HL-60/S4 (cell line): ENCODE results near the gene LRRC27.
"Not testable (repeated sequence)": the region's sequence is repeated elsewhere in the genome, so short reads cannot be mapped to it uniquely, and the experiment has no call there.

ENCODE experiments used
- in situ Hi-C: fragments of 300-500 bp; cut with MboI; formaldehyde crosslinking; loops from 2 replicates; pipeline ENCODE4 v1.14.3; 2022; ENCODE audit warnings: low sequenced_read_pairs

LRRC27 gene

DNA sequence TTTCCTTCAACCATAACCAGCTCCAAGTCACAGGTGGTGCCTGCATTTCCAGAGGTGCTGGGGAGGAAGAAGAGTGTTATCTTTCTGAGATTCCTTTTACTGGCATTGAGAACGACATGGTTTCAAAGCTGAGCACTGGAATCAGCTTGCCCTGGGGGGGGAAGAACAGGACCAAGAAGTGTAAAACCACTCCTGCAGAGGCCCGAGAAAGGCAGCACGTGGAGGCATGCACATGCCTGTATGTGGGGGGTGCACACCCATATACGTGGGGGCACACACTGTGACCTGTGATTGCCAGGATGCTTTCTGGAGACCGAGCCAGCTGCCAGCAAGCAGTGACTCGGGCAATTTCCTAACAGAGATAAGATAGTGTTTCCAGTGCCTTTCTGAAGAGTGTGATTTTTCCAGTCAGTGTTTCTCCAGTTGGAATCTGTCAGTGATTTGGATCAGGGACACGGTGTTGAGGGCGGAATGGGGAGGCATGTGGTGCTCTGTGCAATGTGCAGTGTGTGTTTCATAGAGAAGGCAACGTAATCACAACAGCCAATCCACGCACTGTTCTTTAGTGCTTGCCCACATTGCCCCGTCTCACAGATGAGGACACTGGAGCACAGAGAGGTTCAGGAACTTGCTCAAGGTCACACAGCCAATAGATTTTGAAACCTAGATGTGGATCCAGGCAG is 4.2 kb downstream of the LRRC27 start:
- in situ Hi-C loops: no loop called here

DNA sequence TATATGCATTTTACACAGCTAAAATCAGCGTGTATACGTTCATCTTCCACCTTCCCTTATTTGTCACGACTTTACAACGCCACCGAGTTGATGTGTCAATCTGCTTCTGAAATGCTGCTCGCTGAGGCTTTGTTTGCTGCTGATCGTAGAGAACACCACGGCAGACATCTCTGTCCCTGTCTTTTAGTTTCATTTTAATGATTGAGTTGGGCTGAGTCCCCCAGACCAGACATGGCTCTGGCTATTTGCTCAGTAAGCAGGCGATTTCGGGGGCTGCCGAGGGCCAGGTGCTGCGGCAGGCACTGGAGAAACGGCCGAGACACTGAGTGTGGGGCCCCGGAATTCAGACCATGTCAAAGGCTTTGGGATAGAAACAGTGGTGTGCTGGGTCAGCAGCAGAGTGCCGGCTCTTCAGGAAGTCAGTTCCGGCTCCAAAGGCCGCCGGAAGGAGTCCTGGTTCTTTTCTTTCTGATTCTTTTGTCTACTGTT is 5.0 kb downstream of the LRRC27 start:
- in situ Hi-C loops: no loop called here

DNA sequence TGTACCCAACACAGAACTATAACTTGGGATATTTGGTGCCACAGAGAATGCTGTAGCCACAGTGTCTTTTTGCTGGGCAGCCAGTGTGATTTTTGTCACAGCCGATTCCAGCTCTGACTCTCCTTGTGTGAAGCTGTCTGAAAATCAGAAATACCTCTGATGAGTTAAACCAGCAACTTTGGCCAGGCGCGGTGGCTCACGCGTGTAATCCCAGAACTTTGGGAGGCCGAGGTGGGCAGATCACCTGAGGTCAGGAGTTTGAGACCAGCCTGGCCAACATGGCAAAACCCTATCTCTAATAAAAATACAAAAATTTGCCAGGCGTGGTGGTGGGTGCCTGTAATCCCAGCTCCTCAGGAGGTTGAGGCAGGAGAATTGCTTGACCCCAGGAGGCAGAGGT is 5.9 kb downstream of the LRRC27 start:
- in situ Hi-C loops: not testable (repeated sequence)

DNA sequence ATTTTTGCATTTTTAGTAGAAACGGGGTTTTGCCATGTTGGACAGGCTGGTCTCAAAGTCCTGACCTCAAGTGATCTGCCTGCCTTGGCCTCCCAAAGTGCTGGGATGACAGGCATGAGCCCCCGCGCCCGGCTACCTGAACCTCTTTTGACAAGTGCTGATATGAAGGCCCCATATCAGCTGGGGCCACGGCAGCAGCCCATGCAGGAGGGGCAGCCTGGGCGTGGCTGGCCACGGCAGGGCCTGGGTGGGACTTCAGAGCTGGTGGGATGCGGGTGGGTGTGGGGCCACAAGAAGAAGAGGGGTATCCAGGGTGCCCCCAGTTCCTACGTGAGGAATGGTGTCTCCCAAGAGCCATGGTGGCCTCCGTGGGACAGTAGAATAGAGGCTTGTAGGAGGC is 6.9 kb downstream of the LRRC27 start:
- in situ Hi-C loops: no loop called here

DNA sequence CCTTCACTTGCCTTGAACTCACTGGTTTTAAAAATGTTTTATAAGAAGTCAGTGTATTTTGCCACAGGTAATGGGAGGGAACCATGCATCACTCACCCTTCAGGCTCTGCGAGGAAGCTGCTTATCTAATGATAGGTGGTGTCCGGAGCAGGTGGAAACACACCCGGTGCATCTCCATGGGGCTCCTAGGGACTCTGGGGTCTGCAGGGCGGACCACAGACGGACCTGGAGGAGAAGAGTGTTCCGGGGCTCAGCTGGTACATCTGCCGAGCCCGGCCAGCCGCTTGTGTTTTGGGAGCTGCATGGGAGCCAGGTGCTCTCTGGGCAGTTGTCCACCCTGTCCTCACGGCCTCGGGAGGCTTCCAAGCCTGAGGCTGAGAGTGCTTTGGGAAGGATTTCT is 7.3 kb downstream of the LRRC27 start:
- in situ Hi-C loops: no loop called here

DNA sequence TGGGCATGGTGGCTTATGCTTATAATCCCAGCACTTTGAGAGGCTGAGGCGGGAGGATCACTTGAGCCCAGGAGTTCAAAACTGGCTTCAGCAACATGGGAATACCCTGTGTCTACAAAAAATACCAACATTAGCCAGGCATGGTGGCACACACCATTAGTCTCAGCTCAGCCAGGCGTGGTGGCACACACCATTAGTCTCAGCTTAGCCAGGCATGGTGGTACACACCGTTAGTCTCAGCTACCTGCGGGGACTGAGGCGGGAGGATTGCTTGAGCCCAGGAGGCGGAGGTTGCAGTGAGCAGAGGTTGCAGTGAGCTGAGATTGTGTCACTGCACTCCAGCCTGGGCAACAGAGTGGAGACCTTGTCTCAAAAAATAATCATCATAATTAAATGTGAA is 9.0 kb downstream of the LRRC27 start:
- in situ Hi-C loops: no loop called here

DNA sequence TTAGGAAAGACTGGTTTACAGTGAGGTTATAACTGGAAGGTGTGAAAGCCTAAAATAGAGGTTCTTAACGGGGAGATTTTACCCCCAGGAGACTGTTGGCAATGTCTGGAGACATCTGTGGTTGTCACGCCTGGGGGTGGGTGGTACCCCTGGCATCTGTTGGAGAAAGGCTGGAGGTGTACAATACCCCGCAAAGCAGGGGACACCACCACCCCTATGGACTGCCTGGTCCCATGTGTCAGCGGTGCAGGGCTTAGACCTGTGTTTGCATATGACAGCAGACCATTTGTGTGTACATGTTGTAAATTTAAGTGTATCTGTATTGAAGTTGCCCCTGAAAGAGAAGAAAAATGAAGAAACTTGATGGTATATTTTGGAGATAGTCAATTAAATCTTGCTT is 9.8 kb downstream of the LRRC27 start:
- in situ Hi-C loops: no loop called here

DNA sequence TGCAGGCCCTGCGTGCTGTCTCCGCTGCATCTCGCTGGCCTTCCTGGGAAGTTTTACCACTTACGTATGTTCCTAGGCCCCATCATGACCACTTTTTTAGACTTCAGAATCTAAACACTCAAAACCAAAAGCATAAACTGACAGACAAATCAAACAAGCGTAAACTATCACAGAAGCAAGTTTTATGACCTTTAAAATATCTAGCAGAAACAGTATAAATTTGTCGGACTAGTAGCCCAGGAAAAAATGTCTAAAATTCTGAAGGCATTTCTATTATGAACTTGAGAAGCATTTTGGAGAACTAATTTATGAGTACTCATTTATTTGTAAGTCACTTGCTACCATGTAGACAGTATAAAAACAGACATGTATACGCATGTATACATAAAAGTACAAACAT is 10.6 kb downstream of the LRRC27 start:
- in situ Hi-C loops: no loop called here

DNA sequence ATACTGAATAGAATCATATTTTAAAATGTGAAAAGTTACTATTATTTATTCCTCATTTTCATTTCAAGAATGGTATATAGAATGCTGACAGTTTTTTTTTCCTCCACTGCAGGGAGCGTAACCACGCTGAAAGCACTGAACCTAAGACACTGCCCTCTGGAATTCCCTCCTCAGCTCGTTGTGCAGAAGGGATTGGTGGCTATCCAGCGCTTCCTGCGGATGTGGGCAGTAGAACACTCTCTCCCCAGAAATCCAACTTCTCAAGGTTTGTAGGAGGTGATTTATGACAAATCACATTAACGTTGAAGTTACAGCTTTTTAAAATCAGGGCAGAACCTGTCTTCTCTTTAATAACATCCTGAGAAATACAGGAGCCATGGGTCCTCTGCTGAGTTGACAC is 12.4 kb downstream of the LRRC27 start:
- in situ Hi-C loops: no loop called here

DNA sequence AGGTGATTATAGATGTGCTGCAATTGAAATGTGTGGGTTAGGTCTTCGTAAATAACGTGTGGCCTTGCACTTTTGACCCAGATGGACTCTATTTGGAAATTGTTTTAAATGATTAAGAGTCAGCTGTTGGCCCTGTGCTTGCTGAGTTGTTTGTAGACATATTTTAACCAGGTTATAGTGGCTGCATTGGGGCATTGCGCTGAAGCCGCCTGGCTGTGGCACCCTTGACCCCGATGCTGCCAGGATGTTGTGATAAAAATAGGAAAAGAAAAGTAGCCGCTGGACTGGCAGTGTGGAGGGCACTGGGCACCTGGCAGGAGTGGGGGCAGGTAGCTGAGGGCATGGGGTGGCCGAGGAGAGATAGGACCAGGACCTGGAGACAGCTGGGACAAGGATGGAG is 13.4 kb downstream of the LRRC27 start:
- in situ Hi-C loops: loop anchor here (5.0 kb wide), 1 partner anchor 123 kb away; no protein-coding TSS in a partner anchor

DNA sequence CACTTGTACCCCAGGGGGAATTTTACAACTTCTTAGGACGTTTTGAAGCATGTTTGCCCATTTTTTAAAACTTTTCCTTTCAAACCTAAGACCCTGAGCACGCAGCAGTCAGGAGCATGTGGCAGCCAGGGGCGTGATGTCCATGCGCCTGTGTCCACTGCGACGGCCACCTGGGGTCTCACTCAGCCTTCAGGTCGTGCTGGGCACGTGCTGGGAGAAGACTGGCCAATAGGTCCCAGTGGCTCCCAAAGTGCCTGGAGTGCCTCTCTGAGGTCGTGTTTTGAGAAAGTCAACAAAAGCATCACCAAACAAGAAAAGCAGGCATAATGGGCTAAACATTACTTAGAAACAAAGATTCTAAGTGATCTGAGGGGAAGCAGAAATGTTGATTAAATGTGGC is 14.8 kb downstream of the LRRC27 start:
- in situ Hi-C loops: loop anchor here (5.0 kb wide), 1 partner anchor 125 kb away; no protein-coding TSS in a partner anchor

DNA sequence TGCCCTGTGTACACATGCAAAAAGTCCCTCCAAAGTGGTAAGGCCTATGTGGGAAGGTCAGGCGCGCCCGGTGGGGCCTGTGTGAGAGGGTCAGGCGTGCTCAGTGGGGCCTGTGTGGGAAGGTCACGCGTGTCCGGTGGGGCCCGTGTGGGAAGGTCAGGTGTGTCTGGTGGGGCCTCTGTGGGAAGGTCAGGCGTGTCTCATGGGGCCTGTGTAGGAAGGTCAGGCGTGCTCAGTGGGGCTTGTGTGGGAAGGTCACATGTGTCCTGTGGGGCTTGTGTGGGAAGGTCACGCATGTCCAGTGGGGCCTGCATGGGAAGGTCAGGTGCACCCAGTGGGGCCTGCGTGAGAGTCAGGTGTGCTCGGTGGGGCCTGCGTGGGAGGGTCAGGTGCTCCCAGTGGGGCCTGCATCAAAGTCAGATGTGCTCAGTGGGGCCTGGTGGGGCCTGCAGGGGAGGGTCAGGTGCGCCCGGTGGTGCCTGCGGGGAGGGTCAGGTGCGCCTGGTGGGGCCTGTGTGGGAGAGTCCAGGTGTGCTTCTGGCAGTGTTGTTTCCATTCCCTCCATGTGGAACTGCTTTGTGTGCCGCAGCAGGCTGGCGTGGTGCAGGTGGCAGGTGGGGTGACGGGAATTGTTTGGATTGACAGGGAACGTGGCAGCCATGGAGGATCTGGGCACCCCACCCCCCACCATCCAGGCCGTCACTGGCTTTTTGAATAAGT is 15.4 kb downstream of the LRRC27 start:
- in situ Hi-C loops: loop anchor here (5.0 kb wide), 1 partner anchor 125 kb away; no protein-coding TSS in a partner anchor

DNA sequence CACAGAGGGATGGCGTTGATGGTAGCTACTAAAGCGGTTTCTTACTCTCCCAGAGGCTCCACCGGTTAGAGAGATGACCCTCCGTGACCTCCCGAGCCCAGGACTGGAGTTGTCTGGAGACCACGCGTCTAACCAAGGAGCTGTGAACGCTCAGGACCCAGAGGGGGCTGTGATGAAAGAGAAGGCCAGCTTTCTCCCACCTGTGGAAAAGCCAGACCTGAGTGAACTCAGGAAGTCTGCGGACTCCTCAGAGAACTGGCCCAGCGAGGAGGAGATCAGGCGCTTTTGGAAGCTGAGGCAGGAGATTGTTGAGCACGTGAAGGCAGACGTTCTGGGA is 15.9 kb downstream of the LRRC27 start:
- in situ Hi-C loops: loop anchor here (5.0 kb wide), 1 partner anchor 126 kb away; no protein-coding TSS in a partner anchor

DNA sequence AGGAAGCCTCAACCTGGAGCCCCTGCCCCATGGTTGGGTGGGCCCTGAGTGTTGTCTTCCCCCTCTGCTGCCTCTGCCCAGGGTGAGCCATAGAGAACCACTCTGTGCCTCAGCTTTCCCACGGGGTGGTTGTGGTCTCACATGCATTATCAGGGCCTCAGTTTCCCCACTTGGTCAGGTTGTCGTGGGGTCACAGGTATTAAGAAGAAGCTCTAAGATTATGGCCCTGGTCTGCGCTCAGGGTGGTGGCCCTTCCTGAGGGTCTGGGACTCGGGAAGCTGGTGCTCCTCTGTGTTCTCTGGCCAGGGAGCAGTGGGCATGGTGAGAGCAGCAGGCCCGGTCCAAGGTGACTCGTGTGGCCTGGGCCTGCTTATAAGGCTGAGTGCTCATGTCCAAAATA is 17.8 kb downstream of the LRRC27 start:
- in situ Hi-C loops: loop anchor here (5.0 kb wide), 1 partner anchor 127 kb away; no protein-coding TSS in a partner anchor

DNA sequence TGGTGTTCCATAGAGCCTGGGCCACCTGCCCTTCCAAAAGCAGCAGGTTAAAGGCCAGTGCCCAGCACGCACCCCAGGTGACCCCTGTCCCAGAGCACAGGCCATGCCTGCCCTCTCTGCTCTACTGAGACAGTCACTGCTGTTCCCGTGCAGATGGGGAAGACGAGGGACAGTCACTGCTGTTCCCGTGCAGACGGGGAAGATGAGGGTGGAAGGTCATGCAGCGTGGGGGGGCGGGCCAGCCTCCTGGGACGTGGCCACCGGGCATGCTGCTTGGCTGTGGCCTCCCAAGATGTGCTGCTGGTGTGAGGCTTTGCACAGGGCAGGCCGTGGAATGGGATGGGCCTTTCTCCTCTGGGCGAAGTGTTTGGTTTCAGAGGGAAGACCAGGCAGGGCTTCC is 18.4 kb downstream of the LRRC27 start:
- in situ Hi-C loops: no loop called here

DNA sequence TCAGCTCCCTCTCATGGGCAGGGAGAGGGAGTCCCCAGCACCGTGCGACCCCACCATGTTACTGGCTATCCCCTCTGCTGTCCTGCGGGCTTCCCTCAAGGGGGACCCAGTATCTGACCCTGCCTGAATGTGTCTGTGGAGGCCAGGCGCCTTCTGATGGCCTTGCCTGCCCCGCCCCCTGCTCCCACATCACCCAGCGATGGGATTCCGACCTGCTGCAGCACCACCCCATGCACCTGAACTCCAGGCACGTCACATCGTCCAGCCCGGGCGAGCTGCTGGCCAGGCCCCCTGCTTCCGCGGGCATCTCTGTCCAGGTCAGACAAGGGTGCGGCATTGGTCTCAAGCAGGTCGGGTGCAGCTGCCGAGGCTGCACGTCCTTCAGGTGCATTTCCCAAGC is 19.0 kb downstream of the LRRC27 start:
- in situ Hi-C loops: no loop called here

DNA sequence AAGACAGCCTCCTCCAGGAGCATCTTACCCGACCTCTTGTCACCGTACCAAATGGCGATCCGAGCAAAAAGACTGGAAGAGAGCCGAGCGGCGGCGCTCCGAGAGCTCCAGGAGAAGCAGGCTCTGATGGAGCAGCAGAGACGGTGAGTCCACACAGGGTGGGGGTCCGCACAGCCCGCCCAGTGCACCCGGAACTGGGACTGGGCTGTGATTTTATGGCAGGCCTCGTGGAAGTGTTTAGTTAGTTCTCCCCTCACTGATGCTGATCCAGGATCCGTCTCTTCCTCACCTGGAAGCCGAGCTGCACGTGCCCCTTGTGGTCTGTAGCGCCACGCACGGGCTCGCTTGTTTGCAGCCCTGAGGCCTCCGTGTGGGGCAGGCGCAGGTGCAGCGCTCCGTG is 19.6 kb downstream of the LRRC27 start:
- in situ Hi-C loops: no loop called here

DNA sequence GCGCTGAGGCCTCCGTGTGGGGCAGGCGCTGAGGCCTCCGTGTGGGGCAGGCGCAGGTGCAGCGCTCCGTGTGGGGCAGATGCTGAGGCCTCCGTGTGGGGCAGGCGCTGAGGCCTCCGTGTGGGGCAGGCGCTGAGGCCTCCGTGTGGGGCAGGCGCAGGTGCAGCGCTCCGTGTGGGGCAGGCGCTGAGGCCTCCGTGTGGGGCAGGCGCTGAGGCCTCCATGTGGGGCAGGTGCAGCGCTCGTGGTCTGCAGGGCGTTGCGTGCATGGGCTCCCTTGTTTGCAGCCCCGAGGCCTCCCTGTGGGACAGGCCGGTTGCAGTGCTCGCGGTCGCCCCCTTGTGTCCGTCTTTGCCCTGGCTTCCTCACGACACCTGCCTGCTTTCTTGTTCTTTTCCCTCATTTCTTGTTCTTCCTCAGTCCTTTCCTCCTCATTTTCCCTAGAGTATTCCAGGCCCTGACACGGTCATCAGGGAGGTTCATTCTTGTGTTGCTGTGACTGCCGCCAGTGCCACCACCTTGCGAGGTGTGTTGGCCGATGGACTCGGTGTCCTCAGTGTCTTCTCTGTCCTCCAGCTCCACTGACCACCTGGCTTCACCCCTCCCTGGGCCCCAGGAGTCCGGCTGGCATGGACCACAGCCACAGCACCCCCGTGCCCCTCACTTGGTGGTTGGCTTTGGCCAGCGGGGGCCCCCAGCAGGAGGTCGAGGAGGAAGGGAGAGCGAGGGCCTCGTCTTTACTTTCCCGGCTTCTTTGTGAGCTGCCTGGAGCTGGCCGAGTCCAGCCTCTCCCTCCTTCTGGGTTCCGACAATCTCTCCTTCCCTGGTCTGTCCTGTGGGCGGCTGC is 20.7 kb downstream of the LRRC27 start:
- in situ Hi-C loops: not testable (repeated sequence)

DNA sequence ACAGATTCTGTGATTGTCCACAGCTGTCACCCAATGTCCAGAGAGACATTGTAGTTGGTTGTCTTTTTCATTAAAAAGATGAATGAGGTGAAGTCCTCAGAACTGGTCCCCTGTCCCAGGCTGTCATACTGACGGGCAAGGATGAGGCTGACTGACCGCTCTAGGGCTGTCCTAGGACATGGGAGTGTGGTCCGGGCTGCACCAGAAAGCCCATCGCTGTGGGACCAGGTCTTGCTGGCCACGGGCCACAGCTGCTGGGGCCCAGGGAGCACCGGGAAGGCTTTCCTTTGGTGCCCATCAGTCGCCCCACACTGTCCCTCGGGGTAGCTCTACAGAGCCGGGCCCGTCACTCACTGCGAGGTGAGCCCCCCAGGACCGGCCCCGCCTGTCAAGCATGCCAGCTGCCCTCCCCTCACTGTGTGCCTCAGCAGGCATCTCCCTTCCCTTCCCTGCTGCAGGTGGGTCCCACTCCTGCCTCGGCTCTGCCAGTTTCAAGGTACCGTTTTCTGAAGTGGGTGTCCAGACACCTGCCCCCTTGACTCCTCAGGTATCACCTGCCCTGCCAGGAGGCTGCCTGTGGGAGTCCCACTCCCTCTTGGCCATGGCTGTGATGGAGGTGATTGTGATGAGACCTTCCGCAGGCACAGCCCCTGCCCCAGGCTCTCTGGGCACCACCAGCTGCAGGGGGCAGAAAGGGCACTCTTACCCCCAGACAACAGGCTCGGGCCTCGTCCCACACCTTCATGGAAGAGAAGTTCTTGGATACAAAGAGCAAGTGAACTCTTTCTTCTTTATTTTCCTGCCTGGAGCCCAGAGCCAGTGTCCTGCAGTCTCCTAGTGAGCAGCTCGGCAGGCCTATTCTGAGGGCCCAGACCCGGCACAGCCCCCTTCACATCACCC is 21.7 kb downstream of the LRRC27 start:
- in situ Hi-C loops: no loop called here

DNA sequence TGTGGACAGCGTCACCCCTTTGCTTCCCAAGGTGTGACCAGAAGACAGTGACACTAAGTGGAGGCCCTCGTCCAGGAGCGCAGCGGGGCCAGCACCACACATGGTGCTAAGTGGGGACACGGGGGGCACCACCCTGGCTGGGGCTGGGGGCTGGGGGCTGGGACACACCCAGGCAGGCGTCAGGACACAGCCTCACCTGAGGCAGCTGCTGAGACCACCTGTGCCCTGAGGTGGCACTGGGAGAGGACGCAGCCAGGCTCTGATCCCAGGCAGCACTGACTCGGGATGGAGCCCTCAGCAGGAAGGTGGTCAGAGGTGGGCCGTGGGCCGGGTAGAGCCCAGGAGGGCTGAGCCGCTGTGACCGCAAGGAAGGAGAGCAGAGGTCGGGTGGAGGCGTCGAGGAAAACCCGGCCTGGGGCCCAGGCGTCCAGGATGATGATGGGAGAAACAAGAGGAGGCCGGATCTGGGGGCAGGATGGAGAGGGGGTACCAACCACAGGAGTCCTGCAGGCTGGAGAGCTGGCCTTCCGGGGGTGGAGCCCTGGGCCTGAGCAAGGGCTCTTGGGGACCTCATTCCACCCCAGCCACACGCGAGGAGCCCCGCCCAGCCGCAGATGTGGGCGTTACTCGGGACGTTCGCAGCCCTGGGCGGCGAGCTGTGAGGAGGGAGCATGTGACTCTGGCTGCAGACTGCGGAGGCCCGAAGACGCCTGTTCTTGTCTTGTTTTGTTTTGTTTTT is 22.5 kb downstream of the LRRC27 start:
- in situ Hi-C loops: no loop called here
